Measurements from ENCODE around the gene FADS2.

DNA sequence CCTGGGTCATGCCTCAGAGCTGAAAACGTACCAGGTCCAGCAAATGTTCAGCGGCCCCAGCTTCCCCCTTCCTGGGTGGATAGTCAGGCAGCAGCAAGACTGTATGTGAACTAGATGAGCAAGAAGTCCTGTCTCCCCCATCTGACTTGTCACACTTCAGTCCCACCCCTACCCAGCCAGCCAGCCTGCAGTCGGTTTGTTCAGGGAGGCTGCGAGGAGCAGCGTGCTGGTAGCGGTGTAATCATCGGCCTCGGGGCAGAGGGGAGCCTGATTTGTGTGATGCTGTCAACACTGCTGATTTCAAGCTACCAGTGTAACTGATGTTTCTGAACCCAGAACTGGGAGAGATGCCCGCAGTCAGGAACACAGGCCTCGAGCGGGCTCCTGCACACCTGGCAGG lies 45.3 kb upstream of the FADS2 start:
- TF ChIP-seq EZH2 (IDR thresholded peaks at IDR 0.05; ENCODE audit: low read length, unreplicated experiment) (no peak), EZH2phosphoT487 (IDR thresholded peaks at IDR 0.05; ENCODE audit: borderline replicate concordance, low read length) (no peak)
- TF ChIP-seq, protein P1, sequence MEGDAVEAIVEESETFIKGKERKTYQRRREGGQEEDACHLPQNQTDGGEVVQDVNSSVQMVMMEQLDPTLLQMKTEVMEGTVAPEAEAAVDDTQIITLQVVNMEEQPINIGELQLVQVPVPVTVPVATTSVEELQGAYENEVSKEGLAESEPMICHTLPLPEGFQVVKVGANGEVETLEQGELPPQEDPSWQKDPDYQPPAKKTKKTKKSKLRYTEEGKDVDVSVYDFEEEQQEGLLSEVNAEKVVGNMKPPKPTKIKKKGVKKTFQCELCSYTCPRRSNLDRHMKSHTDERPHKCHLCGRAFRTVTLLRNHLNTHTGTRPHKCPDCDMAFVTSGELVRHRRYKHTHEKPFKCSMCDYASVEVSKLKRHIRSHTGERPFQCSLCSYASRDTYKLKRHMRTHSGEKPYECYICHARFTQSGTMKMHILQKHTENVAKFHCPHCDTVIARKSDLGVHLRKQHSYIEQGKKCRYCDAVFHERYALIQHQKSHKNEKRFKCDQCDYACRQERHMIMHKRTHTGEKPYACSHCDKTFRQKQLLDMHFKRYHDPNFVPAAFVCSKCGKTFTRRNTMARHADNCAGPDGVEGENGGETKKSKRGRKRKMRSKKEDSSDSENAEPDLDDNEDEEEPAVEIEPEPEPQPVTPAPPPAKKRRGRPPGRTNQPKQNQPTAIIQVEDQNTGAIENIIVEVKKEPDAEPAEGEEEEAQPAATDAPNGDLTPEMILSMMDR (conservative IDR thresholded peaks at IDR 0.05; ENCODE audit: low read depth, low read length), result no peak
